Omental fat pad (tissue), 4 donors: ENCODE data around the gene SLC32A1. TPM values are rescaled to one million over a fixed set of nuclear protein-coding genes. Genes with fewer than 3 reads are reported as not detected.

Experiments used
- ATAC-seq: fragments of 150-250 bp; one replicate; pipeline ENCODE4 v1.9.1; 2016; ENCODE audit warnings: mild to moderate bottlenecking, moderate library complexity; ENCODE audit not compliant: low FRiP score
- DNase-seq: peaks from one replicate; pipeline ENCODE4 v3.0.0-alpha.2; 2019; ENCODE audit warnings: low spot score
- CTCF ChIP-seq, 3 donors: fragments of 450-650 bp; IDR thresholded peaks; one replicate each; pipeline ENCODE4 v1.5.1; 2016 to 2017; ENCODE audit warnings: antibody characterized with exemption in 3 of 3, mild to moderate bottlenecking in 3 of 3, moderate library complexity in 2 of 3
- total RNA-seq, 4 donors: library from RNA; depleted of rRNA; stranded (reverse); fragments of >200 nt; gene quantifications; one replicate each; pipeline ENCODE4 v1.1.0, GENCODE V29; 2016

Gene SLC32A1
- total RNA-seq, 4 donors from 2014 or later, result not detected

- DNase-seq (no peak), ATAC-seq (no peak)
- no peak for TF ChIP-seq CTCF (IDR thresholded peaks at IDR 0.05)
Observed at GRCh38 chr20:38762174-38762573, 37.9 kb downstream of the SLC32A1 start.

- TF ChIP-seq CTCF (IDR thresholded peaks at IDR 0.05), result no peak
- DNase-seq (no peak), ATAC-seq (no peak)
Observed at GRCh38 chr20:38763616-38764015, 39.3 kb downstream of the SLC32A1 start.

GRCh38 chr20:38764567-38765318, 40.5 kb downstream of the SLC32A1 start:
- ATAC-seq, result peak; percentile 74
- no peak for TF ChIP-seq CTCF (IDR thresholded peaks at IDR 0.05)
- no peak for DNase-seq

- no peak for TF ChIP-seq CTCF (IDR thresholded peaks at IDR 0.05)
- DNase-seq (no peak), ATAC-seq (no peak)
Observed at GRCh38 chr20:38766071-38766470, 41.8 kb downstream of the SLC32A1 start.

- ATAC-seq (no peak), DNase-seq (no peak)
- TF ChIP-seq CTCF (IDR thresholded peaks at IDR 0.05), result no peak
Observed at GRCh38 chr20:38769376-38770295, 45.4 kb downstream of the SLC32A1 start.

- no peak for TF ChIP-seq CTCF (IDR thresholded peaks at IDR 0.05)
- ATAC-seq, result no peak
- no peak for DNase-seq
Observed at GRCh38 chr20:38770546-38770945, 46.3 kb downstream of the SLC32A1 start.
